ENCODE data around the gene RBFOX2. TPM values are rescaled to one million over a fixed set of nuclear protein-coding genes. Genes with fewer than 3 reads are reported as not detected.
A peak's percentile ranks its signal among the peaks of the same experiment; 100 is the strongest.

RBFOX2 gene
- total RNA-seq, 1 donor from 2014 or later: 126 TPM

DNA sequence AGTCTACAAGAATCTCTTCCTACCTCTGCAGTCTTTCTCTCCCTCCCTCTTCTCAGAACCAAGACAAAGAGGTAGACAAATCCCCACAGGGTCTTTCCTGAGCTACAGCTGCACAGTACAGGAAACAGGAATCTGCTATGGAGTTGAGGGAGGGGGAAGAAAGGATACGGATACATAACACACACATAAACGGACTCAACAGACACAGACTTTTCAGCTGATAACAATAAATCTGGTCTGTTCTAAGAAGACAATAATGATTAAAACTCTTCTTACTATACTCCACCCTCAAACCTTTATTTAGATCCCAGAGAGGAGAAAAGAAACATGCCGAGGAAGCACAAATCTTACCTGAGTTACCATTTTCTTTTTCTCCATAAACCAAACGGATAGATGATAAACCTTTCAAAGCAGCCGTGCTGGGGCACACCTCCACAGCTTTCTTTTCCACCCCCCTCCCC is 188.8 kb downstream of the RBFOX2 start:
- TF ChIP-seq, protein P1, sequence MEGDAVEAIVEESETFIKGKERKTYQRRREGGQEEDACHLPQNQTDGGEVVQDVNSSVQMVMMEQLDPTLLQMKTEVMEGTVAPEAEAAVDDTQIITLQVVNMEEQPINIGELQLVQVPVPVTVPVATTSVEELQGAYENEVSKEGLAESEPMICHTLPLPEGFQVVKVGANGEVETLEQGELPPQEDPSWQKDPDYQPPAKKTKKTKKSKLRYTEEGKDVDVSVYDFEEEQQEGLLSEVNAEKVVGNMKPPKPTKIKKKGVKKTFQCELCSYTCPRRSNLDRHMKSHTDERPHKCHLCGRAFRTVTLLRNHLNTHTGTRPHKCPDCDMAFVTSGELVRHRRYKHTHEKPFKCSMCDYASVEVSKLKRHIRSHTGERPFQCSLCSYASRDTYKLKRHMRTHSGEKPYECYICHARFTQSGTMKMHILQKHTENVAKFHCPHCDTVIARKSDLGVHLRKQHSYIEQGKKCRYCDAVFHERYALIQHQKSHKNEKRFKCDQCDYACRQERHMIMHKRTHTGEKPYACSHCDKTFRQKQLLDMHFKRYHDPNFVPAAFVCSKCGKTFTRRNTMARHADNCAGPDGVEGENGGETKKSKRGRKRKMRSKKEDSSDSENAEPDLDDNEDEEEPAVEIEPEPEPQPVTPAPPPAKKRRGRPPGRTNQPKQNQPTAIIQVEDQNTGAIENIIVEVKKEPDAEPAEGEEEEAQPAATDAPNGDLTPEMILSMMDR (conservative IDR thresholded peaks at IDR 0.05): no peak
- Mint-ChIP-seq H3K27me3 (ENCODE audit: low read depth) (no peaks in the 10 kb centered on the region), H3K9me3 (no peaks in the 10 kb centered on the region), H3K4me3 (peak overlapping the region; percentile 94), H3K36me3 (ENCODE audit: low read depth) (no peaks in the 10 kb centered on the region), H3K4me1 (peaks cover 59% of the 10 kb centered on the region), H3K27ac (ENCODE audit: unreplicated experiment) (peak overlapping the region; percentile 90)
- DNase-seq (ENCODE audit: low read depth, low spot score): no peak

DNA sequence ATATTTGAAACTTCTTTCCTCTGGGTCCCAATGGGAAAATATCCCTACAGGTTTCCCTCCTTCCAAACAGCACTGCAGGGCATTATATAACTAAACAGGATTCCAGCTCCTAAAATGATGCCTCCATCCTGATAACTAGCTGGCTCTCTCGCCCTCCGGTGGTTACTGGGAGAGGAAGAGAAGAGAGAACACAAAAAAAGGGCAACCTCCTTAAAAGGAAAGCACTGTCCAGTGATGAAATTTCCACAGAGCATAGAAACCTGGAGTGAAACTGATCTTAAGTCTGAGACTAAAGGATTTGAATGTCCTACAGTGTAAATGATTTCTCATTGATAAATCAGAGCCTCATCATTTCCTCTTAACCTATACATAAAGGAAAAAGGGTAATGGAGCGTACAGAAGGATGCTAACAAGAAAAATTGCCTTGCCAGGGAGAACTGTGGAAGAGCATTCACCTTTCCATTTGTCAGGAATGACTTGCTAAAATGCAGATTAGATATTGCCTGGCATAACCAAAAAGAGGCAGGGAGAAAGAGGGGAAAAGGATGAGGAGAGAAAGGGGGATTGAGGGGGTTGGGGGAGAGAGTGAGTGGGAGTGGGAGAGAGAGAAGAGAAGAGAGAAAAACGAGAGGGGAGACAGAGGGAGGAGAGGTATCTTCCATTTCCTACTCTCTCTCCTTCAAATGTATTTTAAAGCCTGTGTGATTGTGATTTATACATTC is 189.6 kb downstream of the RBFOX2 start:
- Mint-ChIP-seq H3K9me3 (no peaks in the 10 kb centered on the region), H3K36me3 (ENCODE audit: low read depth) (no peaks in the 10 kb centered on the region)
- peak; percentile 14 for DNase-seq (ENCODE audit: low read depth, low spot score)

DNA sequence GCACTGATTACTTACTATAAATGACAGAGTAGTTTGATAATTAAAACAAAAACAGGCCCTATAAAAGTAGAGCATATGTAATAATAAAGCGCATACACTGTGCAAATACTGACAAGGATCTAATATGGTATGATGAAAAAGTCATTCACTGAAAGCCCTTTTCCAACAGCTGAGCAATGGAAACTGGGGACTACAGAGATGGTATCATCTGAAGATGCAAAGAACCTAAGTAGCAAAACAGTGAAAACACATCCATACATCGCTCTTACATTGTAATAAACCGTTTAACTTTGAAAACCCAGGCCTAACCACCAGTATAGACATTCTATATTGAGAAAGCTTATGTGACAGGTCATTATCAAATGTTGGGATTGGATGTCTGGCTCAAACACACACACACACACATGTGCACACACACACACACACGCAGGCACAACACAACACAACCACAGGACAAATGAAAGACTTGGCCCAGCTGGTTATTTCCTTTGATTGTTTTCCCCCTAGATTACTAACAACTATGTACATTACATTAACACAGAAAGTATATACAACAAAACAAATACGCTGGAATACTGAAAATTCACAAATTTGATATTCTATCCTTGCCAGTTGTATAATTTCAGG is 191.4 kb downstream of the RBFOX2 start:
- no peaks in the 10 kb centered on the region for H3K36me3 Mint-ChIP-seq (ENCODE audit: low read depth)
- peaks cover 69% of the 10 kb centered on the region for H3K4me1 Mint-ChIP-seq

More for the DNA sequence above, 189.6 kb downstream of the RBFOX2 start:
- Mint-ChIP-seq H3K27ac (ENCODE audit: unreplicated experiment) (peak overlapping the region; percentile 90), H3K4me1 (peaks cover 67% of the 10 kb centered on the region), H3K4me3 (peak overlapping the region; percentile 94), H3K27me3 (ENCODE audit: low read depth) (no peaks in the 10 kb centered on the region)
- TF ChIP-seq, protein P1 (conservative IDR thresholded peaks at IDR 0.05): peak; percentile 47

GRCh38 chr22:35835998-35836691 is 192.5 kb downstream of the RBFOX2 start:
- TF ChIP-seq, protein P1 (conservative IDR thresholded peaks at IDR 0.05): no peak
- Mint-ChIP-seq H3K4me3 (peak overlapping the region; percentile 80), H3K4me1 (peaks cover 69% of the 10 kb centered on the region), H3K36me3 (ENCODE audit: low read depth) (no peaks in the 10 kb centered on the region), H3K9me3 (no peaks in the 10 kb centered on the region), H3K27ac (ENCODE audit: unreplicated experiment) (peak overlapping the region; percentile 94), H3K27me3 (ENCODE audit: low read depth) (no peaks in the 10 kb centered on the region)
- DNase-seq (ENCODE audit: low read depth, low spot score): no peak

More for the DNA sequence above, 191.4 kb downstream of the RBFOX2 start:
- TF ChIP-seq, protein P1 (conservative IDR thresholded peaks at IDR 0.05): no peak
- no peaks in the 10 kb centered on the region for H3K9me3 Mint-ChIP-seq
- H3K4me3 Mint-ChIP-seq: peak overlapping the region; percentile 80
- DNase-seq (ENCODE audit: low read depth, low spot score): no peak
- no peaks in the 10 kb centered on the region for H3K27me3 Mint-ChIP-seq (ENCODE audit: low read depth)
- no peak overlapping the region for H3K27ac Mint-ChIP-seq (ENCODE audit: unreplicated experiment)

DNA sequence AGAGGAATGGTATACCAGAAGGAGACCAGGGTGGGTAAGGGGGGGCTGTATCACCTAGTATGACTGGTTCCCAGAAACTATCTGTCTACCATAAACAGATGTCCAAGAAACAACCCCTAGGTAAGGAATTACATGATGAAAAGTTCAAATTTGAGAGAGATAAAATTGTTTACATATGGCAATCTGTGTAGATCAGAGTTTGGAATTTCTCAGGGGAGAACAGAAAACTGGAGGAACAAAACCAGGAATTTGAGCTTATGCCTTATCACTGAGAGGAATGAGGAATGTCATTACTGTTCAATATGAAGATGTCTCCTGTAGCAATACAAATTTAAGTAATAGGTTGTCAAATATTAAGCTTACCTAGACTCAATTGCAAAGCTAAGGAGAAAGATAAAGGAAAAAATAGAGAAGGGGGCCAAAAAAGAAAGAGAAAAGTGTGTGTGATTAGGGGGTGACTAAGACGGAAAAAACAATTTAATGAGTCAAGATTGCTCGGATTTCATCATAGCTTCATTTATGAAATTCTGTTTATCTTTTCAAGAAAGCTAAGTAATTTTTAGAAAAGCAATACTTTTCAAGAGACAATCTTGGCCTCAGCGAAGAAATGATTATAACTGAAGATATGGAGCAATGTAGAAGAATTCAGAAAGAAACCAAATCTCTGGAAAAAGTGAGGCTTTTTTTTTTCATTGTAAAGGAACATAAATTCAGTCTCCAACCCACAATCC is 193.2 kb downstream of the RBFOX2 start:
- Mint-ChIP-seq H3K27ac (ENCODE audit: unreplicated experiment) (peak overlapping the region; percentile 94), H3K4me3 (peak overlapping the region; percentile 80), H3K4me1 (peaks cover 66% of the 10 kb centered on the region), H3K9me3 (no peaks in the 10 kb centered on the region), H3K27me3 (ENCODE audit: low read depth) (no peaks in the 10 kb centered on the region), H3K36me3 (ENCODE audit: low read depth) (no peaks in the 10 kb centered on the region)
- no peak for DNase-seq (ENCODE audit: low read depth, low spot score)
- TF ChIP-seq, protein P1 (conservative IDR thresholded peaks at IDR 0.05): no peak

Measured in neural crest cell (in vitro differentiated cells).